ENCODE results near the gene MON2.

Gene MON2

DNA sequence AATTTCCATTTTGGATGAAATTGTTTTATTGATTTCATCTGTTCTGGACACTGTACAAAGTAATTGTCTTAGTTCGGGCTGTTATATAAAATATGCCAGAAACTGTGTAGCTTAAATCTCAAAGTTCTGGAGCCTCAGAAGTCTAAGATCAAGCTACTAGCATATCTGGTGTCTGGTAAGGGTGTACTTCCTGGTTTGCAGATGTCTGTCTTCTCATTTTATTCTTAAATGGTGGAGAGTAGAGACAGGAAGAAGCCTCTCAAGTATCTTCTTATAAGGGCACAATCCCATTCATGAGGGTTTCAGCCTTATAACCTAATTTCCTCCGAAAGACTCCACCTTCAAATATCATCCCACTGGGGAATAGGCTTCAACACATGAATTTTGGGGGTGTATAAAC is 51.3 kb downstream of the MON2 start:
- TF ChIP-seq FOXP2 (optimal IDR thresholded peaks at IDR 0.05; ENCODE audit: borderline replicate concordance, extremely low read depth, extremely low read length, insufficient read depth) (no peak), SIN3A (IDR thresholded peaks at IDR 0.05; ENCODE audit: borderline replicate concordance, insufficient read depth, low read length) (no peak), POLR2AphosphoS5 (IDR thresholded peaks at IDR 0.05; ENCODE audit: low read depth, low read length) (no peak)

GRCh38 chr12:62519043-62519442 is 52.4 kb downstream of the MON2 start:
- TF ChIP-seq SIN3A (IDR thresholded peaks at IDR 0.05; ENCODE audit: borderline replicate concordance, insufficient read depth, low read length) (no peak), FOXP2 (optimal IDR thresholded peaks at IDR 0.05; ENCODE audit: borderline replicate concordance, extremely low read depth, extremely low read length, insufficient read depth) (no peak), TAF1 (IDR thresholded peaks at IDR 0.05; ENCODE audit: borderline replicate concordance, insufficient read depth, low read length) (no peak), POLR2AphosphoS5 (IDR thresholded peaks at IDR 0.05; ENCODE audit: low read depth, low read length) (no peak), REST (IDR thresholded peaks at IDR 0.05; ENCODE audit: insufficient read depth in 1 of 2, low read depth in 2 of 2, low read length in 2 of 2) (no peak)

- no peak for TF ChIP-seq REST (IDR thresholded peaks at IDR 0.05; ENCODE audit: insufficient read depth in 1 of 2, low read depth in 2 of 2, low read length in 2 of 2)
- no peak for TF ChIP-seq SIN3A (IDR thresholded peaks at IDR 0.05; ENCODE audit: borderline replicate concordance, insufficient read depth, low read length)
- TF ChIP-seq TAF1 (IDR thresholded peaks at IDR 0.05; ENCODE audit: borderline replicate concordance, insufficient read depth, low read length), result no peak
- no peak for TF ChIP-seq FOXP2 (optimal IDR thresholded peaks at IDR 0.05; ENCODE audit: borderline replicate concordance, extremely low read depth, extremely low read length, insufficient read depth)
- no peak for TF ChIP-seq POLR2AphosphoS5 (IDR thresholded peaks at IDR 0.05; ENCODE audit: low read depth, low read length)
These were observed 53.7 kb downstream of the MON2 start for GRCh38 chr12:62520361-62520760.

DNA sequence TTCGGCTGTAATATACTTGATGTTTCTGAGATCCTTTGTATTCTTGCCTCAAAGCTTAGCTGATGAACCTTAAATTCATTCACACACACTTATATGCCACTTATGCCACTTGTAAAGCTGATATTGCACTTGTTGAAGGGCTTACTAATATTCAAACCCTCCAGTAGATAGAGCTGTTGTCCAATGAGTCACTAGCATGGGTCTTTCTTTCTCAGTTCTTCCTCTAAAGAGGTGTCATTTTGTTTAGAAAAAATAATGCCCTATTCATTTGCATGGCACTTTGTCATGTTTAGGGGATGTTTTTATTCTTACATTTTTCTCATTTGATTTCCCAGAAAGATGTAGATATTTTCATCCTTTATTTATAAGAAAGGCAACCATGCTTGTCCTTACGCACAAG is 56.4 kb downstream of the MON2 start:
- TF ChIP-seq FOXP2 (optimal IDR thresholded peaks at IDR 0.05; ENCODE audit: borderline replicate concordance, extremely low read depth, extremely low read length, insufficient read depth) (no peak), TAF1 (IDR thresholded peaks at IDR 0.05; ENCODE audit: borderline replicate concordance, insufficient read depth, low read length) (no peak), POLR2AphosphoS5 (IDR thresholded peaks at IDR 0.05; ENCODE audit: low read depth, low read length) (no peak), REST (IDR thresholded peaks at IDR 0.05; ENCODE audit: insufficient read depth in 1 of 2, low read depth in 2 of 2, low read length in 2 of 2) (no peak), SIN3A (IDR thresholded peaks at IDR 0.05; ENCODE audit: borderline replicate concordance, insufficient read depth, low read length) (no peak)

DNA sequence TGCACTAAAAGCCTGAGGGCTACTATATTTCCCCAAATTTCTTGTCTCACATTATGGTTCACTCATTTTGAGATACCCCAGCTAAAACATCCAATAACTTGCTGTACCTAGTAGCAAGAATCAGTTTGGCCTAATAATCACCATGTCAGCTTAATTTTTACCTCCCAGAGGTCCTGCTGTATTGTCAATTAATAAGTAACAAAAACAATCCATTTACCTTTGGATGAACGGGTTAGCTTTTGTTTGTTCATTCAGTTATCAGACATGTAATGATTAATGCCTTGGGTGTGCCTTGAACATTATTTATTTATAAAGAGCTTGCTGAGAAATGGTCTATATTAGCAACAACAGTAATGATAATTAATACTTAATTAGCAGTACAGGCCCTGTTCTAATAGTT is 57.0 kb downstream of the MON2 start:
- TF ChIP-seq POLR2AphosphoS5 (IDR thresholded peaks at IDR 0.05; ENCODE audit: low read depth, low read length) (no peak), REST (IDR thresholded peaks at IDR 0.05; ENCODE audit: insufficient read depth in 1 of 2, low read depth in 2 of 2, low read length in 2 of 2) (no peak), TAF1 (IDR thresholded peaks at IDR 0.05; ENCODE audit: borderline replicate concordance, insufficient read depth, low read length) (no peak), SIN3A (IDR thresholded peaks at IDR 0.05; ENCODE audit: borderline replicate concordance, insufficient read depth, low read length) (no peak), FOXP2 (optimal IDR thresholded peaks at IDR 0.05; ENCODE audit: borderline replicate concordance, extremely low read depth, extremely low read length, insufficient read depth) (no peak)

Measured in PFSK-1 (cell line).